SJCRH30 (cell line): ENCODE data around the gene MMP11. TPM values are rescaled to one million over a fixed set of nuclear protein-coding genes. Genes with fewer than 3 reads are reported as not detected.

ENCODE experiments used
- DNase-seq, 2 experiments: peaks; one replicate each; pipeline ENCODE4 v3.0.0-alpha.2; 2015 to 2020
- H3K27ac ChIP-seq: fragments of 250-450 bp; sonication (Bioruptor Pico); 2 replicates; pipeline ENCODE4 v1.5.1; 2020; ENCODE audit warnings: mild to moderate bottlenecking, moderate library complexity
- H3K27me3 ChIP-seq: fragments of 250-450 bp; sonication (Bioruptor Pico); 2 replicates; pipeline ENCODE4 v1.5.1; 2020; ENCODE audit warnings: mild to moderate bottlenecking, moderate library complexity
- H3K36me3 ChIP-seq: fragments of 250-450 bp; sonication (Bioruptor Pico); 2 replicates; pipeline ENCODE4 v1.5.1; 2020; ENCODE audit warnings: mild to moderate bottlenecking, moderate library complexity
- H3K4me1 ChIP-seq: fragments of 250-450 bp; sonication (Bioruptor Pico); 2 replicates; pipeline ENCODE4 v1.5.1; 2020; ENCODE audit warnings: mild to moderate bottlenecking, moderate library complexity
- H3K4me3 ChIP-seq: fragments of 250-450 bp; sonication (Bioruptor Pico); 2 replicates; pipeline ENCODE4 v1.5.1; 2020; ENCODE audit warnings: mild to moderate bottlenecking, moderate library complexity
- H3K9me3 ChIP-seq: fragments of 250-450 bp; sonication (Bioruptor Pico); replicated peaks from 2 replicates; pipeline ENCODE4 v1.5.1; 2020; ENCODE audit warnings: mild to moderate bottlenecking, moderate library complexity
- total RNA-seq: library from RNA; depleted of rRNA; stranded (reverse); fragments of >200 nt; shearing (Covaris generic); gene quantifications from 2 replicates; pipeline ENCODE4 v1.2.3, GENCODE V29; 2014

MMP11 gene
- total RNA-seq, 1 experiment from 2014 or later = 6.6 TPM

DNA sequence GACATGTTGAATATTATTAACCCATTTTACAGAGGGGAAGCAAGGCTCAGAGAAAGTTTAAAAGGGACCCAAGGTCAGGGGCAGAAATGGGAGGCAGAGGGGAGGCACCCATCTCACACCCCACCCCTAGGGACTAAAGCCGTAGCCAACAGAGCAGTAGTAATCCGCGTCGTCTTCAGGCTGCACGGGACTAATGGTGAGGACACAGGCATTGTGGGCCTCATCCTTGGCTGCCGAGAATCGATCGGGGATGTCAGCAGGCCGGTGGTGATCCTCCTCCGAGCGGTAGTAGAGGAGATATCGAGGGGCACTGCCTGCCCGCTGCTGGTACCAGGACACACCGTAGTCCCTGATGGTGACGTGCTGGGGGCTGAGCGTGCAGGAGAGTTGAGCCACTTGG is 19.9 kb upstream of the MMP11 start:
- Histone ChIP-seq H3K9me3 (no peaks in the 10 kb centered on the region), H3K27me3 (no peaks in the 10 kb centered on the region), H3K4me3 (no peak overlapping the region), H3K27ac (no peak overlapping the region), H3K36me3 (no peaks in the 10 kb centered on the region), H3K4me1 (peaks cover 5% of the 10 kb centered on the region; the same call in 1 of the 2 replicates)
- no peak for DNase-seq

- Histone ChIP-seq H3K27me3 (no peaks in the 10 kb centered on the region), H3K9me3 (no peaks in the 10 kb centered on the region), H3K36me3 (no peaks in the 10 kb centered on the region), H3K4me3 (no peak overlapping the region), H3K4me1 (peaks cover 5% of the 10 kb centered on the region; the same call in 1 of the 2 replicates), H3K27ac (no peak overlapping the region)
- DNase-seq = no peak
These were observed 19.3 kb upstream of the MMP11 start for GRCh38 chr22:23753385-23753784.

DNA sequence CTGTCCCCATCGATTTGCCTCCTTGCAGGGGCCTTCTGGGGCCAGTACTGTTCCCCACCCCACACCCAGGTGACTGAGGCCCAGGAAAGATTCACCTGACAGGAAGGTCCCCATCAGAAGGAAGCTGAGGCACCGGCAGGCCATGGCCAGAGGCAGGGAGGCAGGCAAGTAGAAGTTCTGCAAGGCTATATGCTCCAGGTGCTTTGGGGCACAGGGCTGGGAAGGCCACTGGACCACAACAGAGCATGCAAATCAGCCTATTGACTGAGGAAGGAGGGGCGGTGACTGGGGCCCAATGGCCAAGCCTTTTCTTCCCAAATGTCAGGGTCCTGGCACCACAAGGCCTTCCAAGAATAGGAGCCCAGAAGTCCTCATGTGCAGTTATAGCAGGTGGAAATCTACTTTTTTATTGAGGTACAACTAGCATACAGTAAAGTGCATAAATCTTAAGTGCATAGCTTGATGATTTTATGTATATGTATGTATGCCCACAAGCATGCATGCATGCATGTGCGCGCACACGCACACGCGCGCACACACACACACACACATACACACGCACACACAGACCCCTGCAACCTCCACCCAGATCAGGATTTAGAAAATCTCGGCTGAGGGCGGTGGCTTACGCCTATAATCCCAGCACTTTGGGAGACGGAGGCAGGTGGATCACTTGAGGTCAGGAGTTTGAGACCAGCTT is 18.3 kb upstream of the MMP11 start, which contains the start of gene VPREB3:
Gene VPREB3 (minus strand): TSS at position 206 of the 700 bp plus-strand sequence. CDS start 62 bp downstream, at position 144.
- Histone ChIP-seq H3K36me3 (no peaks in the 10 kb centered on the region), H3K9me3 (no peaks in the 10 kb centered on the region), H3K27ac (no peak within 1 kb of the TSS), H3K27me3 (no peaks in the 10 kb centered on the region), H3K4me1 (peaks cover 5% of the 10 kb centered on the region; the same call in 1 of the 2 replicates), H3K4me3 (no peak within 1 kb of the TSS)
- DNase-seq = no peak

- no peak for DNase-seq
- no peaks in the 10 kb centered on the region for H3K27me3 ChIP-seq
- H3K4me3 ChIP-seq = no peak overlapping the region
- no peaks in the 10 kb centered on the region for H3K9me3 ChIP-seq
- H3K36me3 ChIP-seq = no peaks in the 10 kb centered on the region
- no peak overlapping the region for H3K27ac ChIP-seq
- H3K4me1 ChIP-seq = peaks cover 4% of the 10 kb centered on the region; the same call in 1 of the 2 replicates
These were observed 17.5 kb upstream of the MMP11 start for GRCh38 chr22:23754980-23755636.

DNA sequence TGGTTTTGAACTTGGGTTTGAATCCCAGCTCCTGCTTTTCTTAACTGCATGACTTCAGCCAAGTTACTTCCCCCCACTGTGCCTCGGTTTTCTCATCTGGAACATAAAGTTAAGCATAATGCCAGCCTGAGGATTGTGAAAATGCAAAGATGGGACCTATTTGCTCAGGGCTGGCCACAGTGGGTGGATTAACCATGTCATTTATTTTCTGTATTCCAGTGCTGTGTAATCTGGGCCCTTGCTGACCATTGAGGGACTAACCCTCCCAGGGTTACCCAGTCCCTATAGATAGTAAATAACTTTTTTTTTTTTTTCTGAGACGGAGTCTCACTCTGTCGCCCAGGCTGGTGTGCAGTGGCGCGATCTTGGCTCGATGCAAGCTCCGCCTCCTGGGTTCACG is 16.9 kb upstream of the MMP11 start:
- Histone ChIP-seq H3K9me3 (no peaks in the 10 kb centered on the region), H3K36me3 (no peaks in the 10 kb centered on the region), H3K27ac (no peak overlapping the region), H3K4me1 (no peaks in the 10 kb centered on the region; the same call in 1 of the 2 replicates), H3K27me3 (no peaks in the 10 kb centered on the region), H3K4me3 (no peak overlapping the region)
- no peak for DNase-seq

- no peak overlapping the region for H3K4me3 ChIP-seq
- H3K36me3 ChIP-seq = no peaks in the 10 kb centered on the region
- H3K9me3 ChIP-seq = no peaks in the 10 kb centered on the region
- no peak for DNase-seq
- no peaks in the 10 kb centered on the region for H3K4me1 ChIP-seq
- no peaks in the 10 kb centered on the region for H3K27me3 ChIP-seq
- no peak overlapping the region for H3K27ac ChIP-seq
These were observed 15.8 kb upstream of the MMP11 start for GRCh38 chr22:23756891-23757290.

DNA sequence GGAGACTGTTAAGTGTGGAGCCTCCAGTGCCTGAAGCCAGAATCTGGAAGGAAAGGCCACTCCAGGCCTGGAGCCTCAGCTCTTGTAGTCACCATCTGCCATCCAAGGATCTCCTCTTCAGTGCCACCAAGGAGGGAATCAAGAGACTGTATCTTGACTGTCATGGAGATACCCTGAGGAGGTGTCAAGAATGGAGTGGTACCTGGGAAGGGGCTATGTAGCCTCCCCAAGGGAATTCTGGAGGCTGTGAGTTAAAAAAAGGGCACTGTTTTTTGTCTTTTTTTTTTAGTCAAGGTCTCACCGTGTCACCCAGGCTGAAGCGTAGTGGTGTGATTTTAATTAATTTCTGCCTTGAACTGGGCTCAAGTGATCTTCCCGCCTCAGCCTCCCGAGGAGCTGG is 13.1 kb upstream of the MMP11 start:
- DNase-seq = no peak
- Histone ChIP-seq H3K9me3 (no peaks in the 10 kb centered on the region), H3K27me3 (no peaks in the 10 kb centered on the region), H3K4me3 (no peak overlapping the region), H3K36me3 (no peaks in the 10 kb centered on the region), H3K4me1 (peaks cover 8% of the 10 kb centered on the region; the same call in 1 of the 2 replicates), H3K27ac (no peak overlapping the region)

- H3K4me1 ChIP-seq = peaks cover 8% of the 10 kb centered on the region; the same call in 1 of the 2 replicates
- H3K27ac ChIP-seq = no peak overlapping the region
- H3K4me3 ChIP-seq = no peak overlapping the region
- no peak for DNase-seq
- H3K36me3 ChIP-seq = no peaks in the 10 kb centered on the region
- H3K9me3 ChIP-seq = no peaks in the 10 kb centered on the region
- no peaks in the 10 kb centered on the region for H3K27me3 ChIP-seq
These were observed 12.6 kb upstream of the MMP11 start for GRCh38 chr22:23760056-23760455.

DNA sequence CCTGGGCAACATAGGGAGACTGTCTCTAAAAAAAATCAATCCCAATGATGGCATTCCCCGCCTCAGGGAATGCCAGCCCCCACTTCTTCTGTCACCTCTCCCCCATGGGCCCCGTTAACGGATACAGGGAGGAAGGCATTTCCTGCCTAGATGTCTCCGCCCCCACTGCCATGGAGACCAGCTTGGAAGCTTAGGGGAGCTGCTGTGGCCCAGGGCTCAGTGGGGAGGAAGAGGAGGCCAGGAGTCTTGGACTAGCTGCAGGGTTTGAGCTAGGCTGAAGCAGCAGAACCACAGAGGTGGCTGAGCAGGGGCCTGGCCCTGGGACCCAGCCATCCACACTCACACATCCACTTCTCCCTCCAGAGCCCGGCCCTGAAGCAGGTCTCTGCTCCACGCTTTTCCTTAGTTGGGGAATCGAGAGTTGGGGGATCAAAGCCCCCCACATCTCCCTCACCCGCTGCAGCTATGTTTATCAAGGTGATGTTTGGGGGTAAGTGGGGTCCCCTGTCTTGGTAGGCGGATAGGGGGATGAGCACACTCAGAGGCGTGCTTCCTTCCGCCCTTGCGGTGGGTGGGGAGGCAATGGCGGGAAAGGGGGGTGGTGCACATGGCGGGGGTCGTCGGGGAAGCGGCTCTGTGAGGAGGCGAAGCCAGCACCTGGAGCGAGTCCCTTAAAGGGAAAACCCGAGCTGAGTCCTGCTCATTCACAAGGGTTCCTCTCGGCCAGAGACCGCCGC is 9.6 kb upstream of the MMP11 start, which contains the start of gene C22orf15:
Gene C22orf15 (plus strand): TSS at position 149 of the 737 bp plus-strand sequence. CDS start 317 bp downstream, at position 466.
- no peaks in the 10 kb centered on the region for H3K36me3 ChIP-seq
- peak in 1 of 2 experiments; percentile 32 for DNase-seq
- no peaks in the 10 kb centered on the region for H3K27me3 ChIP-seq
- H3K9me3 ChIP-seq = no peaks in the 10 kb centered on the region
- peaks cover 8% of the 10 kb centered on the region; the same call in 1 of the 2 replicates for H3K4me1 ChIP-seq
- no peak within 1 kb of the TSS for H3K4me3 ChIP-seq
- H3K27ac ChIP-seq = no peak within 1 kb of the TSS

DNA sequence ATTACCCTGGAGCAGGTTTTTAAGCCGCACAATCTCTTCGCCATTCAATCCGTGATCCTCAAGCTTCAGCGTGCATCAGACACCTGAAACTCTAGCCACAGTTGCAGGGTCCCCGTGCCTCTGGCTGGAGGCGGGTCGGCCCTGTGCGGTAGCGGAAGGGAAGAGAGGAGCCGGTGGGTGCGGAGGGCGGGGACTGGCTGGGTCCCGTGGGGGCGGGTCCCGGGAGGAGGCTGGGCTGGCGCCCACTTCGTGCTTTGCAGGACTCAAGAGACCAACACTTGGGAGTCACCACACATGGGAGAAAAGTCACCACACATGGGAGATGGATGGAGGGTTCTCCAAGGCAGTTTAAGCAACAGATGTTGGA is 9.1 kb upstream of the MMP11 start:
- Histone ChIP-seq H3K27me3 (no peaks in the 10 kb centered on the region), H3K4me3 (no peak overlapping the region), H3K4me1 (peaks cover 8% of the 10 kb centered on the region; the same call in 1 of the 2 replicates), H3K36me3 (no peaks in the 10 kb centered on the region), H3K27ac (no peak overlapping the region), H3K9me3 (no peaks in the 10 kb centered on the region)
- DNase-seq = no peak

- H3K27me3 ChIP-seq = no peaks in the 10 kb centered on the region
- no peaks in the 10 kb centered on the region for H3K36me3 ChIP-seq
- H3K9me3 ChIP-seq = no peaks in the 10 kb centered on the region
- no peak overlapping the region for H3K27ac ChIP-seq
- DNase-seq = no peak
- peaks cover 10% of the 10 kb centered on the region; the same call in 1 of the 2 replicates for H3K4me1 ChIP-seq
- no peak overlapping the region for H3K4me3 ChIP-seq
These were observed 8.7 kb upstream of the MMP11 start for GRCh38 chr22:23763954-23764353.

DNA sequence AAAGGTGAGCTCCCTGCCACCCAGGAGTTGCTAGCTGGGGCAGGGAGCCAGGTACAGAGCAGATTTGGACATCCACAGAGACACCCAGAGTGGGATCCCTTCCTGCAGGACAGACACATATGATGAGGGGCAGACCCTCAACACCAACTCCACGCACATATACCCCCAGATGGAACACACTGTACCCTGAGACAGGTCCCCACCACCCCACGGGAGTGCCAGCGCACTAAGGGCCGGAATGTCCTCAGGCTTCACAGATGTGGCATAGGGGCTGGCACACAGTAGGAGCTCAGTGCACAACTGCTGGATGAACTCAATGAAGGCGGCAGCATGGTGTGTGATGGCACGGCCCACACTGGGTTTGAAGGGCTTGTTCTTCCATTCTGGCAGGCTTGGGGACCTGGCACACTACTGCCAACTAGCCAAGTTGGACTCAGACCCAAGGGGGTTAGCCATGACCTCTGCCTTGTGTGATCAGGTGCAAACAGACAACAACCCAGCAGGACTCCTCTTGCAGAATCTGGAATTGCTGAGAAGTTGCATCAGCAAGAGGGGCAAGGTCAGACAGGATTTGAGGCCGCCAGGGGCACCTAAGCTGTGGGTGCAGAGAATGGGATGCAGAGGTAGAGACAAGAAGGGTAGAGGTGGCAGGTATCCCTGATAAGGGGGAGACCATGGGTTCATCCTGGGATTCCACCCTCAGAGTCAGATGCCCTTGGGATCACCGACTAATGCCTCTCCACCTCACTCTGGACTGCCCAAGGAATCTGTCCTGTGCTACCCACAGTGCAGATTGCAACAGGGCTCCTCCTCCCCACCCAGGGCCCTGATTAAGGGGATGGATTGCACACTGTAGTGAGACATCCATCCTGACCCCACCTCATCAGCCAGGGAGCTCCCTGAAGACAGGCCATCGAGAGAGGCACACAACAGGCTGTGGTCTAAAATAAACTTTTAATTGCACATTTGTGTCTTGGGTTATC is 7.5 kb upstream of the MMP11 start:
- Histone ChIP-seq H3K36me3 (no peaks in the 10 kb centered on the region), H3K9me3 (no peaks in the 10 kb centered on the region), H3K27ac (no peak overlapping the region), H3K27me3 (no peaks in the 10 kb centered on the region), H3K4me1 (peaks cover 22% of the 10 kb centered on the region), H3K4me3 (no peak overlapping the region)
- no peak for DNase-seq

DNA sequence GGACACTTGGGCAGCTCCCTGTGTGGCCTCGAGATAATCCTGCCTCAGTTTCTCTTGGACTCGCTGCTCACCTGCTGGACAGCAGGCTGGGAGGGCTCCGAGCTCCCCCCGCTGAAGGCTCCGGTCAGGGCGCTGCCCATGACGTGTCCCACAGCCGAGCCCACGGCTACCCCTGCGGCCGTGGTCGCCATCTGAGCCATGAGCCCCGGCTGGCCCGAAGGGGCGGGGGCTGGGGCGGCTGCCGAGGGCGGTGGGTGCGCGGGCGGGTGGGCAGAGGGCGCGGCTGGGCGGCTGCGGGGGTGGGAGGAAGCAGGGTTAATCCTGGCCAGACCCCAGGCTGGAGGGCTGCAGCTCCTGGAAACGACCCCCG is 5.4 kb upstream of the MMP11 start:
- Histone ChIP-seq H3K9me3 (no peaks in the 10 kb centered on the region), H3K4me1 (peaks cover 32% of the 10 kb centered on the region), H3K4me3 (peak overlapping the region; percentile 72), H3K36me3 (no peaks in the 10 kb centered on the region), H3K27me3 (no peaks in the 10 kb centered on the region), H3K27ac (peak overlapping the region; percentile 81)
- DNase-seq = no peak
